Neural progenitor cell (in vitro differentiated cells): ENCODE measurements around the gene ARL4A. TPM values are rescaled to one million over a fixed set of nuclear protein-coding genes. Genes with fewer than 3 reads are reported as not detected.

Experiments
- DNase-seq: peaks from one replicate; pipeline ENCODE4 v3.0.0-alpha.2; 2016; ENCODE audit warnings: low spot score
- H2AFZ ChIP-seq: fragments of 200-600 bp; sonication (generic); replicated peaks from 2 replicates; pipeline ENCODE4 v1.6.1; 2016; ENCODE audit warnings: antibody characterized with exemption
- H3F3A ChIP-seq: fragments of 200-600 bp; sonication (generic); 2 replicates; pipeline ENCODE4 v1.6.1; 2016; ENCODE audit warnings: antibody characterized with exemption, low read depth
- H3K27ac ChIP-seq: fragments of 200-600 bp; sonication (generic); 2 replicates; pipeline ENCODE4 v1.5.1; 2016; ENCODE audit warnings: mild to moderate bottlenecking
- H3K27me3 ChIP-seq: fragments of 200-600 bp; sonication (generic); 2 replicates; pipeline ENCODE4 v1.6.1; 2016; ENCODE audit warnings: mild to moderate bottlenecking, moderate library complexity
- H3K36me3 ChIP-seq: fragments of 200-600 bp; sonication (generic); 2 replicates; pipeline ENCODE4 v1.5.1; 2016
- H3K4me1 ChIP-seq: fragments of 200-600 bp; sonication (generic); 2 replicates; pipeline ENCODE4 v1.6.1; 2016; ENCODE audit warnings: mixed run types
- H3K4me2 ChIP-seq: fragments of 200-600 bp; sonication (generic); 2 replicates; pipeline ENCODE4 v1.6.1; 2016
- H3K4me3 ChIP-seq: fragments of 200-600 bp; sonication (generic); 2 replicates; pipeline ENCODE4 v1.5.1; 2016
- H3K79me2 ChIP-seq: fragments of 200-600 bp; sonication (generic); 2 replicates; pipeline ENCODE4 v1.6.1; 2016; ENCODE audit warnings: low read depth
- H3K9ac ChIP-seq: fragments of 200-600 bp; sonication (generic); 2 replicates; pipeline ENCODE4 v1.6.1; 2016
- H3K9me3 ChIP-seq: fragments of 200-600 bp; sonication (generic); 2 replicates; pipeline ENCODE4 v1.5.1; 2016; ENCODE audit warnings: low read depth
- H4K20me1 ChIP-seq: fragments of 200-600 bp; sonication (generic); 2 replicates; pipeline ENCODE4 v1.6.1; 2016; ENCODE audit warnings: low read depth
- H3K27ac Mint-ChIP-seq: 3 replicates; pipeline ENCODE4 v1.8.0; 2021; ENCODE audit warnings: mixed read lengths
- H3K27me3 Mint-ChIP-seq: 2 replicates; pipeline ENCODE4 v1.8.0; 2022; ENCODE audit warnings: low read depth, mild to moderate bottlenecking, inconsistent platforms, moderate library complexity, mixed read lengths; ENCODE audit not compliant: insufficient read depth
- H3K36me3 Mint-ChIP-seq: 3 replicates; pipeline ENCODE4 v1.8.0; 2021; ENCODE audit warnings: mixed read lengths
- H3K4me1 Mint-ChIP-seq: 3 replicates; pipeline ENCODE4 v1.8.0; 2021; ENCODE audit warnings: mixed read lengths
- H3K4me3 Mint-ChIP-seq: 3 replicates; pipeline ENCODE4 v1.8.0; 2021; ENCODE audit warnings: mild to moderate bottlenecking, moderate library complexity, mixed read lengths
- H3K9me3 Mint-ChIP-seq: 3 replicates; pipeline ENCODE4 v1.8.0; 2020; ENCODE audit warnings: mixed read lengths
- CTCF ChIP-seq: fragments of 200-600 bp; sonication (generic); IDR thresholded peaks from 2 replicates; pipeline ENCODE4 v1.5.1; 2017; ENCODE audit warnings: antibody characterized with exemption, mild to moderate bottlenecking
- EZH2 ChIP-seq: fragments of 200-600 bp; sonication (generic); IDR thresholded peaks from 2 replicates; pipeline ENCODE4 v1.6.1; 2017; ENCODE audit warnings: antibody characterized with exemption, mild to moderate bottlenecking, moderate library complexity
- EZH2phosphoT487 ChIP-seq: fragments of 200-600 bp; sonication (generic); IDR thresholded peaks from 2 replicates; pipeline ENCODE4 v1.6.1; 2017; ENCODE audit warnings: antibody characterized with exemption
- total RNA-seq: library from RNA; depleted of rRNA; stranded (reverse); fragments of >200 nt; gene quantifications from 2 replicates; pipeline ENCODE4 v1.2.3, GENCODE V29; 2015; ENCODE audit warnings: low replicate concordance

The ARL4A gene
- total RNA-seq, 1 donor from 2014 or later, result 43.5 TPM

- no peaks in the 10 kb centered on the region for H3K27me3 Mint-ChIP-seq
Measured at GRCh38 chr7:12722136-12722535, 34.7 kb downstream of the ARL4A start.

GRCh38 chr7:12722636-12723605 lies 35.5 kb downstream of the ARL4A start:
- peaks cover 29% of the 10 kb centered on the region for H3K4me1 Mint-ChIP-seq
- Histone ChIP-seq H3K27ac (no peak overlapping the region), H3K36me3 (no peaks in the 10 kb centered on the region), H3K9ac (no peak overlapping the region), H3K4me1 (peaks cover 10% of the 10 kb centered on the region), H3F3A (peaks cover under 1% of the 10 kb centered on the region), H2AFZ (peak overlapping the region; percentile 48), H3K9me3 (no peaks in the 10 kb centered on the region), H4K20me1 (no peaks in the 10 kb centered on the region), H3K79me2 (no peaks in the 10 kb centered on the region), H3K27me3 (no peaks in the 10 kb centered on the region), H3K4me3 (no peak overlapping the region), H3K4me2 (no peak overlapping the region)
- H3K9me3 Mint-ChIP-seq, result peaks cover 17% of the 10 kb centered on the region
- no peaks in the 10 kb centered on the region for H3K27me3 Mint-ChIP-seq
- no peak overlapping the region for H3K27ac Mint-ChIP-seq
- peaks cover 2% of the 10 kb centered on the region for H3K36me3 Mint-ChIP-seq
- no peak for DNase-seq
- TF ChIP-seq CTCF (no peak), EZH2phosphoT487 (no peak), EZH2 (no peak)
- no peak overlapping the region for H3K4me3 Mint-ChIP-seq

More at GRCh38 chr7:12722136-12722535, 34.7 kb downstream of the ARL4A start:
- Mint-ChIP-seq H3K9me3 (peaks cover 17% of the 10 kb centered on the region), H3K36me3 (peaks cover 2% of the 10 kb centered on the region), H3K4me1 (peaks cover 26% of the 10 kb centered on the region), H3K27ac (no peak overlapping the region), H3K4me3 (no peak overlapping the region)
- Histone ChIP-seq H3K79me2 (no peaks in the 10 kb centered on the region), H3K27me3 (no peaks in the 10 kb centered on the region), H3K4me3 (no peak overlapping the region), H3K4me2 (no peak overlapping the region), H3K27ac (no peak overlapping the region), H3K4me1 (peaks cover 15% of the 10 kb centered on the region), H2AFZ (no peak overlapping the region), H3F3A (peaks cover 8% of the 10 kb centered on the region), H3K9ac (no peak overlapping the region), H4K20me1 (no peaks in the 10 kb centered on the region), H3K36me3 (no peaks in the 10 kb centered on the region), H3K9me3 (no peaks in the 10 kb centered on the region)
- TF ChIP-seq EZH2phosphoT487, result no peak
- no peak for TF ChIP-seq CTCF
- TF ChIP-seq EZH2, result no peak
- no peak for DNase-seq

GRCh38 chr7:12725575-12726316 lies 38.3 kb downstream of the ARL4A start:
- Histone ChIP-seq H3K4me2 (no peak overlapping the region), H4K20me1 (no peaks in the 10 kb centered on the region), H3K79me2 (no peaks in the 10 kb centered on the region), H3K4me3 (no peak overlapping the region), H2AFZ (no peak overlapping the region), H3F3A (no peaks in the 10 kb centered on the region), H3K36me3 (no peaks in the 10 kb centered on the region), H3K27ac (no peak overlapping the region), H3K9me3 (no peaks in the 10 kb centered on the region), H3K4me1 (peaks cover 21% of the 10 kb centered on the region), H3K9ac (no peak overlapping the region), H3K27me3 (no peaks in the 10 kb centered on the region)
- Mint-ChIP-seq H3K4me1 (peaks cover 31% of the 10 kb centered on the region), H3K36me3 (peaks cover 5% of the 10 kb centered on the region), H3K27me3 (peaks cover 3% of the 10 kb centered on the region), H3K4me3 (no peak overlapping the region), H3K9me3 (peaks cover 11% of the 10 kb centered on the region), H3K27ac (no peak overlapping the region)
- DNase-seq, result no peak
- no peak for TF ChIP-seq EZH2
- no peak for TF ChIP-seq CTCF
- no peak for TF ChIP-seq EZH2phosphoT487
